ENCODE data around the gene FBRSL1.
A peak's percentile ranks its signal among the peaks of the same experiment; 100 is the strongest.

FBRSL1 gene

DNA sequence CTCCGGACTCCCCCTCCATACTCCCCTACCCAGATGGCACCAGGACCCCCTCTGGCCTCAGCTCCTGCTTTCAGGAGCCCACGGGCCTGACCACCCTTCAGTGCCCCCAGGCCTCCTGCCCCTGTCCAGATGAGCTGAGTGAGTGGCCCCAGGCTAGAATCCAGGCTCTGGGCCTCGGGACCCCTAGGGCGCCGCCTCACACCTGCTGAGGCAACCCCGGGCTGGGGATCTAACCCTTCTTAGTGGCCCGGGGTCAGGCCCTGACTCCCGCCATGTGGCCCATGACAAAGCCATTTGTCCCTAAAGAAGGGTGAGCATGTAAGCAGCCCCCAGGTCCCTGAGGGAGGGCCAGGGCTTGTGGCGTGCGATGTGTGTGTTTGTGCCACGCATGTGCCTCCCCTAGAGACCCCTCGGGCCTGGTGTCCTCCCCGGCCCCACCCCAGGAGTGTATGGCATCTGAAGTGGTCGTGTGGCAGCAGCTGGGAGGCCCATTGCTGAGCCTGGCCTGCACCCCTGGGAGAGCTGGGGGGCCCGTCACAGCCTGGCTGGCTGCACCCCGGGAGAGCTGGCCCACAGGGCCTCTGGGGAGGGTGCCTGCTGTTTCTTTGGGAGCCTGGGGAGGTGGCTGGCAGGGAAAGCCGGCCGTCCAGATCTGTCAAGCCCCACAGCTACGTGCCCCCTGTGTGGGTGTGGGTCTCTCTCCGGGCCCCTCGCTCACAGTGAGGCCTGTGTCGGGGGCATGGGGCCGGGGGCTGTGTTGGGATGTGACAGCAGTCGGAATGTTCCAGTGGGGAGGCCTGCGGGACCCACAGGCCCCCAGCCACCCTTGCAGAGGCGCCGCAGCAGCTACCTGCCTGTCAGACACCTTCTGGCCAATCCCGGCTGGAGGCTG, 7.8 kb downstream of the FBRSL1 start:
- no peak for DNase-seq (ENCODE audit: low read depth)

DNA sequence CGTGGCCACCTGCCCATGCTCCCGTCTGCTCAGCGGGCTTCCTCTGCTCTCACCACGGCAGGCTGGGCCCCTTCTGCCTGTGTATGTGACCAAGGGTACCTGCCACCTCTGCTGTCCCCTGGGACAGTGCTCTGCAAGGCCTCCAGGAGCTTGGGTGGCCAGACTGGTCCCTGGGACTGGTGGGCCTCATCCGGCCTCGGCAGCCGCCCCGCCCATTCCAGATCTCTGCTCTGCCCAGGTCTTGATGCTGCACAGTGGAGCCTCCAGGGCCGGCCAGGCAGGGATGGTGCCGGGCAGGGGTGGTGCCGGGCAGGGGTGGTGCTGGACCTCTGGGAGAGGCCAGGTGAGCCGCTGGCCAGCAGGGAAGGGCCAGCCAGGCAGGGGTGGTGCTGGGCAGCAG, 9.0 kb downstream of the FBRSL1 start:
- no peak for DNase-seq (ENCODE audit: low read depth)

DNA sequence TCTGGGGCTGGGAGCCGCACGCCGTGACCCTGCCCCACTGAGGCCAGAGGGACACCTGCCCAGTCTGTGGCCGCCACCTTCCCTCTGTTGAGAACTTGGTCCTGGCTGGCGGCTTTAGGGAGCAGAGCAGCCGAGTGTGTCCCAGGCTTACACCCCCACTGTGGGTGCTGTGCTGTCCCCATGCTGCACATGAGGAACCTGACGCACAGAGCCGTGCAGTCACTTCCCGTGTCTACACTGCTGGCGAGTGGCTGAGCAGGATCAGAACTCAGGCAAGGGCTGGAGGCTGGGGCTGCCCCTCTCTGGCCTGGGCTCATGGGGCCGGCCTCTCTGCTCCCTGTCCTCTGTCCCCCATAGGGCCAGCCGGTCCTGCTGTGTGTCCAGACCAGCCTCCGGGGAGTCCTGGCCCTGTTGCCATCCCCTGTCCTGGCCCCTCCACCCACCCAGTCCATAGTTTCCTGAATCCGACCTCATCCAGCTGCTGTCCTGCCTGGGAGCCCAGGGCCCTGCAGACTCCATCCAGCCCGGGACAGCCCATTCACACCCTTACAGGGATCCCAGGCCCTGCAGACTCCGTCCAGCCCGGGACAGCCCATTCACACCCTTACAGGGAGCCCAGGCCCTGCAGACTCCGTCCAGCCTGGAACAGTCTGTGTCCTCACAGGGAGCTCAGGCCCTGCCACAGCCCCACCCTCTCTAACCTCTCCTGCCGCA, 10.3 kb downstream of the FBRSL1 start:
- DNase-seq (ENCODE audit: low read depth) = no peak

DNA sequence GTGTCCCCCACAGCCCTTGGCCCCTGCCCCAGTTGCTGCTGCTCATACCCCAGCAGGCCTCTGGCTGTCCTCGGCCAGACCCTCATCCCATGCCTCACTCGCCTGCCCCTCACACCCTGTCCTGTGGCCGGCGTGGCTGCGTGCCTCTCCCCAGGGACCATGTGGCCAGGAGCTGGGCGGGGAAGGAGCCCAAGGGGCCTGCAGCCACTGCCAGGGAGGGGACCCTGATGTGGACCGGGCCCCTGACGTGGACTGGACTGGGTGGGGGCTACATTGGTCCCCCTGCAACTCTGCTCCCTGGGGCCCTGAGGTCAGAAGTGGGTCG, 10.9 kb downstream of the FBRSL1 start:
- DNase-seq (ENCODE audit: low read depth) = no peak

DNA sequence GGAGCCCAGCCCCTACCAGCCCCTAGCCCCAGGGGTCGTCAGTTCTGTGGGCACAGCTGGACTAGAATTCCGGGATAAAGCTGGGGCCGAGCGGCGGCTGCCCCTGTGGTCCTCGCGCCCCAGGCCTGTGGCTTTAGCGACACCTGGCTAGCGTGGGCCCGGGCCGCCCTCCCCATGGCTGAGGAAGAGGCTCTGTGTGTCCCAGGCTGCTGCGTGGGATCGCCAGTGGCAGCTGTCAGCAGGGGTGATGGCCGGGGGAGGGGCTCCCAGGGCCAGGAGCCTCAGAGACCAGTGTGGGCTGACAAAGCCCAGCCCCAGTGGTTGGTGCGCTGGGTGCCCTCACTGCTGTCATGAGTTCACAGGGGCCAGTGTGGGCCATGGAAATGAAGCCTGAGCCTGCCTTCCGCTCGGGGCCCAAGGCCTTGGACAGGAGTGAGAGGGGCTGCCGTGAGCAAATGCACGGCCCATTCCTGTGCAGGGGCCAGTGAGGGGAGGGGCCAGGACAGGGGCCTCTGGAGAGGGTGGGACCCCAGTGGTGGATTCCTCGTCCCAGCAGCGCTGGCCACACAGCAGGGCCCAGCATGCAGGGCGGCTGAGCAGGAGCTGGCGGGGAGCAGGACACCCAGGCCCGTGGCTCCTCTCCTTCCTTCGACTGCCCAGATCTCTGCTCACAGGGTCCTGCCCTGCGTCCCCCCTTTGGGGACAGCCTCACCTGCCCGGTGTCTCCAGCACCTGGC, 11.4 kb downstream of the FBRSL1 start:
- DNase-seq (ENCODE audit: low read depth) = no peak

DNA sequence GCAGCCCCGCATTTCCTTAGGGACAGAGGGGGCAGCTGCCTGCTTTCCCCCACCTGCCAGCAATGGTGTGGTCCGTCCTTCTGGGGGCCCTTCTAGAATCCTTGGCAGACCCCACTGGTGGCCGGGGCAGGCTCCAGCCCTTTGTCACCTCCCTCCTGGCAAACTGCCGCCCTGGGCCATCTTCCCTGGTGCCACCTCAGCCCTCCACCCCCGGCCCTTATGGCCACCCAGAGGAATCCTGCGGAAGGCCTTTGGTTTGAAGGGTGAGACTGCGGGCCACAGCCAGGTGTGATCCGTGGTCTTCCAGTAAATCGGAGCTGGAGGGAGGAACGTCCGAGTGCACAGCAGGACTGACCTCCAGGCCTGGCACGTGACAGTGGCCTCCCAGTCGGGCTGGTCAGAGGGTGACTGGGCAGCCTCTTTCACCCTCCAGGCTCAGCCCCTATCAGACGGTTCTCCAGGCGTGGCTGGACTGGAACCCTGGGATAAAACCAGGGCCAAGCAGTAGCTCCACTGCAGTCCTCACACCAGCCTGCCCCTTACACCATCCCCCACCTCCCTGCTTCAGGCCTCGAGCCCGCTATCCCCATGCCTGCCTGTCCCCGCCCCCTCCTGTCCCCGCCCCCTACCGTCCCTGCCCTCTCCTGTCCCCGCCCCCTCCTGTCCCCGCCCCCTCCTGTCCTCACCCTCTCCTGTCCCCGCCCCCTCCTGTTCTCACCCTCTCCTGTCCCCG, 12.4 kb downstream of the FBRSL1 start:
- DNase-seq (ENCODE audit: low read depth) = no peak

DNA sequence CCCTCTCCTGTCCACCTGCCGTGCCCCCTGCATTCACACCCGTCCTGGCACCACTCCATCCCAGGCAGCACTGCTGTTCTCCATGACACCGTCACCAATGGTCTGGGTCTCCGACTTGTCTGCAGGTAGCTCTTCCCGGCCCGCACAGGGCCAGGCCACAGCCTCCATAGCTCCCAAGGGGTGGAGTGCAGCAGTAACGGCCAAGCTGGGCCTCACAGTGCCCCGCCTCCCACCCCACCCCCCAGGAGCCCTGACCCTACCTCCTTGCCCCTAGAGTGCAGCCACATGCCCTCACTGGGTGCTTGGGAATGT, 12.9 kb downstream of the FBRSL1 start:
- DNase-seq (ENCODE audit: low read depth) = no peak

DNA sequence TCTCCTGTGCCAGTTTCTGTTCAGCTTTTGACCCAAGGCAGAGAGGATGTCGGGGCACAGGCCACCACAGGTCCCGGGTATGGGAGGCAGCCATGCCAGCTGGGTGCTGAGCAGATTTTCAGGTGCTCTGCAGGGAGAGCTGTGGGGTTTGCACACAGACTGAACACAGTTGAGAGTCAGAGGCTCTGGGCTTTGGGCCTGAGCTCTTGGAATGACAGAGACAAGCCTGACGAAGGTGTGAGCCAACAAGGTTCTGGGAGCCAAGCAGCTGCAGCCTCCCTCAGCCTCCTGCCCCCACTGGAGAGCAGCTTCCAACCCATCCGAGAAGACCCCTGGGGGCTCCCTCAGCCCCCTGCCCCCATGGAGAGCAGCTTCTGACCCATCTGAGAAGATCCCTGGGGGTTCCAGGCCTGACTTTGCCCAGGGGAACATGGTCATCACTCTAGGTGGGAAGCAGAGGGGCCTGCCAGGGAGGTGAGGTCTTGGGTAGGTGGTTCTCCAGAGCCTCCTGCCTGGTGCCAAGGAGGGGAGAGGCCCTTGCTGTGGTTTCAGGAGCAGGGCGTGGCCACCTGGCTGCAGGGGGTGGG, 13.8 kb downstream of the FBRSL1 start:
- no peak for DNase-seq (ENCODE audit: low read depth)

DNA sequence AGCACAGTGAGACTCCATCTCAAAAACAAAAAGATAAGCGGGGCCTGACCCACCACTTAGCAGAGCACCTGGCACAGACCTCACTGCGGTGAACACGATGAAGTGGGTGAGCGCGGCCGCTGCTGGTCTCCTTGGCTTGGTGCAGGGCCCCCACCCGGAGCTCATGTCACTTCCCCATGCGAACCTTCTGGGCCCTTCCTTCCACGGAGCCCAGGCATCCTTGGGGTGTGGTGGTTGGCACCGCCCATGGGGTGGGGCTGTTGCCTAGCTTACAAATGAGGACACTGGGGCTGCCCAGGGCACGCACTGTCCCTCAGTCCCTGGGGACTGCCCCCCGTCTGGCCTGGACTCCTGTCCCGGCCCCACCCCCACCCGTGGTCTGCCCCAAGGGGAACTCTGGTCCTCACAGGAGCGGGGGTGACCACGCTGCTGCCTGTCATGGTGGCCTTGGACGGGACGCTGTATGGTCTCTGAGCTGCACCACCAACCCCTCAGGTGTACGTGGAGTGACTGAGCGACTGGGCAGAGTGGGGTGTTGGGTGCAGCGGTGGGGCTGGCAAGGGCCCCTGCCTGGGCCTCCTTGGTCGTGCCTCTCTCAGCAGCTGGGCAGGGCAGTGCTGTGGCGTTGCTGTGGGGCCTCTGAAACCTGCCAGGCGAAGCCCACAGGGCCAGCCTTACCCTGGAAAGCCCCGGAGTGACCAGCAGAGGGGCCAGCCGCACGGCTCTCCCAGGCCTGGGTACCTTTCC, 15.3 kb downstream of the FBRSL1 start:
- DNase-seq (ENCODE audit: low read depth) = no peak

DNA sequence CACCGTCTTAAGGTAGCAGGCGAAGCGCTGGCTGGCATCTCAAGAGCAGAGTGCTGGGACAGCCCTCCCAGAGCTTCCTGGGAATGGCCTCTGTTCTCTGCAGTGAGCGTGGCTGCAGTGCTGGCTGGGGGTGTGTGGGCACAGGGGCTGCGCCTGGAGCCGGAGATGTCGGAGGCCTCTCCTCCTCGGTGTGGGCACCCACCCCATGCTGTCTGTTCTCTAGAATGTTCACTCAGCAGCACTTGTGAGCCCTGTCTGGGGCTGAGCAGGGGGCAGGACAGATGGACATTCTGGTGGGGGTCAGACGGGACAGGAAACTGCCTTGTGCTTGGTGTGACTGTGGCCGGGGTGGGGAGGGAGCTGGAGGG, 15.9 kb downstream of the FBRSL1 start:
- DNase-seq (ENCODE audit: low read depth) = no peak

DNA sequence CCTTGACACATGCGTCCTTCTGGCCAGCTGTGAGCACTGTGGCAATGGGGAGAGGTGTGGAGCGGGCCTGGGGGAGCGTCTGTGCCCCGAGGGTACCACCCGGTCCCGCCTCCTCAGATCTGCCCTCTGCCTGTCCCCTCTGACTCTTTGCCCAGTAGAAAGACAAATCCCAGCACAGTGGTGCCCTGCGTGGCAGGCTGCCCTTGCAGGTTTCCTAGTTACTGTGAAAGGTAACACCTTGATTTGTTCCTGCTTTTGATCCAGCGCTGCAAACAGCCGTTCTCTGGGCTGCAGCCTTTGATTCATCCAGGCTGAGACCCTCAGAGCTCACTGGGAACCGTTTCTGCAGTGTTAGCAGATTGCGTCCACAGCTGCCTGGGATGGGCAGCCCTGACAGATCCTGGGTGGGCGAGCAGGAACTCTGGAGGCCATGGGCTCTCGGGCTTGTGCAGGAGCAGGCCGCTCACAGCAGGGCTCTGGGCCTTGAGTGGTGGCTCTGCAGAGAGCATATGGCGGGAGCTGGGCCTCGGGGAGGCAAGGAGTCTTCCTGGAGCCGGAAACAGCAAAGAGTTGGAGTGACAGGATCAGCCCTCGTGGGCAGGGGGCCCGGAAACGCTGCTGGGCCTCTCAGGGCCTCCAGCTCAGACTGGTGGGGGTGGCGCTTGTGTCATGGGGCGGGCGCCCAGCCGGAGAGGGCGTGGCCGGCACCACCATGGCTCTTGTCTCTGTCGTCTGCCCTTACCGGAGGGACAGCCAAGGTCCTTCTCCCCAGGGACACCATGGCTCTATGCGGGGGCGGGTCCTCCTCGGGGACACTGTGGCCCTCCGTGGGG, 16.6 kb downstream of the FBRSL1 start:
- peak; percentile 28 for DNase-seq (ENCODE audit: low read depth)

DNA sequence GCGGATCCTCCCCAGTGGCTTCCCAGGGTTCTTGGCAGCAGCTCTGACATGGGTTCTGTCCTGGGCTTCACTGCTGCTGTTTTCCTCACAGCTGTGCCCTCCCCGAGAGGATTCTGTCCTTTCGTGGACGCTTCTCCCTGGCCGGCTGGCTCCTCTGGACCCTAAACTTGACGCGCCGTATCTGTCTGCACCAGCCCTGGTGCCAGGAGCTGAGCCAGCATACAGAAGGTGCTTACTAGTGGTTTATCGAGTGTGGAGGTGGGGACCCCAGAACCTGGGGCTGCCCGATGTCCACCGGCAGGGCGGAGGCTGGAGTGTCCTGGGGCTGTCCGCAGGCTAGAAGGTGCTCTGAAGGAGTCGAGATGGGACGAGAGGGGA, 17.2 kb downstream of the FBRSL1 start:
- DNase-seq (ENCODE audit: low read depth) = no peak

DNA sequence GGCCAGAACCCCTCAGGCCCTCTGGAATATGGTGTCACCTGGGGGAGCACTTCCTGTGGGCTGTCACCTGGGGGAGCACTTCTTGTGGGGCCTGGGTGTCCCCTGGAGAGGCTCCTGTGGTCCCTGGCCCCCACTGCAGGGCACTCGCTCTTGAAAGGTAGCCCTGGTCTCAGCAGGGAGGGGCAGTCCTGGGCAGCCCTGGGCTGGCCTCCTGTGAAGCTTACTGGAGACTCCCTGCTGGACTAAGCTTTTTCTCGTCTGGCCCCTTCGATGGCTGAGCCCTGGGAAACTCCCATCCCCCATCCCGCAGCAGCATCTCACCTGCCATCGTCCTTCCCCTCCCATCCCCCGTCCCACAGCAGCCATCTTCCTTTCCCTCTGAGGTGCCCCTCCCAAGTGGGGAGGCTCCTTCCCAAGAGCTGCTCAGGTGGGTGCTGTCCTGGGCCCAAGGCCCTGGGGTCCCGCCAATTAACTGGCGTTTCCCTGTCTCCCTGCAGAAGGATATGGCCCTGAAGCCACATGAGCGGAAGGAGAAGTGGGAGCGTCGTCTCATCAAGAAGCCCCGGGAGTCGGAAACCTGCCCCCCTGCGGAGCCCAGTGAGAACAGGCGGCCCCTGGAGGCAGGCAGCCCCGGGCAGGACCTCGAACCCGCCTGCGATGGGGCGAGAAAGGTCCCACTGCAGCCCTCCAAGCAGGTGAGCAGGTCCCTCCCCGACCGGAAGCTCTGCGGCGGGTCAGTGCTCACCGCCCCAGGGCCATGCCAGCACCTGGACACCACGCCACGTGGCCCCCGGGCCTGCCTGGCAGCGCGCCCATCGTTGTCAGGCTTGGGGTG, 17.9 kb downstream of the FBRSL1 start:
- DNase-seq (ENCODE audit: low read depth) = no peak

DNA sequence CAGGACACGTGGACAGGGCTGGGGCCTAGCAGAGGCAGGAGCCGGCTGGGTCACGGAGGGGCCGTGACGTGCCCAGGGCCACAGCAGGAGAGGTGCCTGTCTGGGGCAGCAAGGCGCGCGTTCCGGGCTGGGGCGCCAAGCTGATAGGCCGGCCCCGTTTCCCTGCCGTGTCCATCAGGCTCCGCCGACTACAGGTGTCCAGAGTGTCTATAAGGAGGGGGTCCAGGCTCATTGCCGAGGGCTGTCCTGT, 18.5 kb downstream of the FBRSL1 start:
- no peak for DNase-seq (ENCODE audit: low read depth)

DNA sequence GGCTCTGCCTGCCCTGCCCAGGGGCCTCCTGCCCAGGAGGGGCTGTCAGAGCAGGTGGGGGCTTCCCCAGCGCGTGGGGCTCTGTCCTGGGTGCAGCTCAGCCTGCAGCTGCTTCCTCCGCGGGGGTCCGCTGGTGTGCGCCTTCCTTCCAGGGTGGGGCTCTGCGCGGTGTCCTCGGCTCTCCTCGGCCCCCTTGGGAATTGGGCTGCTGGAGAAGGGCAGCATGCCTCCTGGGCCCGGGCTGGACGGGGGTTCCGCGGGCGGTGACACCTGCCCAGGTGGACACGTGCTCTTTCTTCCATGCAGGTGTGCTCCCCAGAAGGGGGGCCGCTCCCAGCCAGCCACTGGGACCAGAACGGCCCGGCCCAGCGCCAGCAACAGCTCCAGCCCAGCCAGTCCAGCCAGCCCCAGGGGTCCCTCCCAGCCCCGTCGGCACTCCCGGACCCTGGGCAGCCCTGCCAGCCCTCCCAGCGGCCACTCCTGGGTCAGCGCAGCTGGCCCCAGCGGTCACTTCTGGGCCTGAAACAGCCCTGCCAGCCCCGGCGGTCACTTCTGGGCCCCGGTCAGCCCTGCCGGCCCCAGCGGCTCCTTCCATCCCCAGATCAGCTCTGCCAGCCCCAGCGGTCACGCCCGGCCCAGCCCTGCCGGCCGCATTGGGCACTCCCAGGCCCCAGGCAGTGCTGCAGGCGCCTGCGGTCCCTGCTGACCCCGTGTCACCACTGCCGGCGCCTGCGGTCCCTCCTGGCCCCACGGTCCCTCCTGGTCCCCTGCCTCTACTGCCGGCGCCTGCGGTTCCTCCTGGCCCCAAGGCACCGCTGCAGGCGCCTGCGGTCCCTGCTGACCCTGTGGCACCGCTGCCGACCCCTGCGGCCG, 19.1 kb downstream of the FBRSL1 start:
- DNase-seq (ENCODE audit: low read depth) = no peak

DNA sequence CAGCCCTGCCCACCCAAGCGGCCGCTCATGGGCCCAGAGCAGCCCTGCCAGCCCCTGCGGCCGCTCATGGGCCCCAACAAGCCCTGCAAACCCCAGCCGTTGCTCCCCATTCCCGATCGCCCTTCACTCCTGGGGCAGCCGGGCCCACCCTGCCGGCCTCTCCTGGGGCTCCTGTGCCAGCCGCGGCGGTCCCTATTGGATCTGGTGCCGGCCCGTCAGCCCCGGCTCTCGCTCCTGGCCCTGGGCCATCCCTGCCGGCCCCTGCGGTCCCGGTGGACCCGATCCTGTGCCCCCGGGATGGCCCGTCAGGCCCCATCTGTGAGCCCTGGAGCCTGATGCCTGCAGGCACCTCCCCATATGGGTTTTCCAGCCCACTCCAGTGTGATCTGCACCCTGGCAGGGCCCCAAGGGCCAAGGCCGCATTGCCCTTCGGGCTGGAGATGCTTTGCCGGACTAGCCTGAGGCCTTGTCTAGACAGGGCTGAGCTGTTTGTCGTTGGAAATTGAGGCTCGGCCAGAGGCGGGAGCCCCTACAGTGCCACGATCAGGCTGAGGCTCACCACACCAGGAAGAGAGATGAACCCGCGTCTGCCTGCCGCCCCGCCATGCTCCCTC, 20.3 kb downstream of the FBRSL1 start:
- DNase-seq (ENCODE audit: low read depth) = no peak

DNA sequence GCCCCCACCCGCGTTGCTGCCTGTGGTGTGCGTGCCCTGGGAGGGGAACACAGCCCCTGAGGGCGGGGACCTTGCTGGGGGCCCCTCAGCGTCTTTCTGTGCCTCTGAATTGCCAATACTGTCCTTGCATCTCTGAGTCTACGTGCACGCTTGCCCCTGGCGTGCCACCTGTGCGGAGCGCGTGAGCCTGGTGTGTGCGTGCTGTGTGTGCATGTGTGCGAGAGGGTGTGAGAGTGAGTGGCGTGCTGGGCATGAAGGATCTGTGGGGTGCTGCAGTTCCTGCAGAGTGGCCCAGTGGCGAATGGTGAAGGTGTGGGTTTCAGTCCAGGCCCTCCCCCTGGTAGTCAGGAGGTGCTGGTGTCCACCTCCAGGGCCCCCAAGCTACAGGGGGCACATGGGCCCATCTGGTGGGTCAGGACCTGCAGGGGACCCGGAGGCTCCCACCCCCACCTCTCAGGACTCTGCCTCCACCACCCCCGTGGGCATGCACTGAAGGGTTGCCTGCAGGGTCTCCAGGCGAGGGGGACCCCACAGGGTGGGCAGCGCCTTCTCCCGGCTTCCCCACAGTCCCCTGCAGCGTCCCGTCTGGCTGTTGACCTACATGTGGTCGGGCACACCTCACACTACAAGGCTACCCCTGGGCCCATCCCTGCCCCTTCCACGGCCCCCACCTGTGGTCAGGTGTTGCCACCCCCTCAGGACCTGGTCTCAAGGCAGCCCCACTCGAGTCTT, 21.0 kb downstream of the FBRSL1 start:
- no peak for DNase-seq (ENCODE audit: low read depth)

All from GM04504 (cell line).